Measurements from ENCODE around the gene SNAP25. TPM values are rescaled to one million over a fixed set of nuclear protein-coding genes. Genes with fewer than 3 reads are reported as not detected.

The SNAP25 gene
- total RNA-seq, 1 donor from 2014 or later: 1.6 TPM

DNA sequence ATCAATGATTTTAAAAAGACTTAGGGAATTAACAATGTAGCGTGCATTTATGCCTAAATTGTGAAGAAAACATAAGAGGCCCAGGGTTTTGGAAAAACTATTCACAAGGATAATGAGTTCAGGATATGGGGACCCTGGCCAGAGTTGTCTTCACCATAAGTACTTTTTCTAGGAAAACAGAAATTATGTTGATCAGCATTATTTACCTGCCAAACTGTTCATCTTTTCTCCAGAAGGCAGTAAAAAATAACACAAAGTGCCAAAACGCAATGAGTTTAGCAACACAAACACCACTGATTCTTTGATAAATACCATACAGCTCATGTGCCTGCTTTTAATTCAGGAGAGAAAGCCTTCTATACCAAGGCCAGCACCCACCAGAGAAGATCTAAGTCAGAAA, 43.1 kb downstream of the SNAP25 start:
- no peak overlapping the region for H3K27ac Mint-ChIP-seq (ENCODE audit: unreplicated experiment)
- no peak for DNase-seq (ENCODE audit: extremely low spot score, unreplicated experiment)
- peaks cover 3% of the 10 kb centered on the region for H3K27me3 Mint-ChIP-seq (ENCODE audit: unreplicated experiment)
- no peak overlapping the region for H3K4me3 Mint-ChIP-seq (ENCODE audit: unreplicated experiment)
- no peaks in the 10 kb centered on the region for H3K36me3 Mint-ChIP-seq (ENCODE audit: unreplicated experiment)
- H3K9me3 Mint-ChIP-seq (ENCODE audit: unreplicated experiment): no peaks in the 10 kb centered on the region
- no peaks in the 10 kb centered on the region for H3K4me1 Mint-ChIP-seq (ENCODE audit: unreplicated experiment)
- TF ChIP-seq, protein P1, sequence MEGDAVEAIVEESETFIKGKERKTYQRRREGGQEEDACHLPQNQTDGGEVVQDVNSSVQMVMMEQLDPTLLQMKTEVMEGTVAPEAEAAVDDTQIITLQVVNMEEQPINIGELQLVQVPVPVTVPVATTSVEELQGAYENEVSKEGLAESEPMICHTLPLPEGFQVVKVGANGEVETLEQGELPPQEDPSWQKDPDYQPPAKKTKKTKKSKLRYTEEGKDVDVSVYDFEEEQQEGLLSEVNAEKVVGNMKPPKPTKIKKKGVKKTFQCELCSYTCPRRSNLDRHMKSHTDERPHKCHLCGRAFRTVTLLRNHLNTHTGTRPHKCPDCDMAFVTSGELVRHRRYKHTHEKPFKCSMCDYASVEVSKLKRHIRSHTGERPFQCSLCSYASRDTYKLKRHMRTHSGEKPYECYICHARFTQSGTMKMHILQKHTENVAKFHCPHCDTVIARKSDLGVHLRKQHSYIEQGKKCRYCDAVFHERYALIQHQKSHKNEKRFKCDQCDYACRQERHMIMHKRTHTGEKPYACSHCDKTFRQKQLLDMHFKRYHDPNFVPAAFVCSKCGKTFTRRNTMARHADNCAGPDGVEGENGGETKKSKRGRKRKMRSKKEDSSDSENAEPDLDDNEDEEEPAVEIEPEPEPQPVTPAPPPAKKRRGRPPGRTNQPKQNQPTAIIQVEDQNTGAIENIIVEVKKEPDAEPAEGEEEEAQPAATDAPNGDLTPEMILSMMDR (IDR thresholded peaks at IDR 0.05): no peak

DNA sequence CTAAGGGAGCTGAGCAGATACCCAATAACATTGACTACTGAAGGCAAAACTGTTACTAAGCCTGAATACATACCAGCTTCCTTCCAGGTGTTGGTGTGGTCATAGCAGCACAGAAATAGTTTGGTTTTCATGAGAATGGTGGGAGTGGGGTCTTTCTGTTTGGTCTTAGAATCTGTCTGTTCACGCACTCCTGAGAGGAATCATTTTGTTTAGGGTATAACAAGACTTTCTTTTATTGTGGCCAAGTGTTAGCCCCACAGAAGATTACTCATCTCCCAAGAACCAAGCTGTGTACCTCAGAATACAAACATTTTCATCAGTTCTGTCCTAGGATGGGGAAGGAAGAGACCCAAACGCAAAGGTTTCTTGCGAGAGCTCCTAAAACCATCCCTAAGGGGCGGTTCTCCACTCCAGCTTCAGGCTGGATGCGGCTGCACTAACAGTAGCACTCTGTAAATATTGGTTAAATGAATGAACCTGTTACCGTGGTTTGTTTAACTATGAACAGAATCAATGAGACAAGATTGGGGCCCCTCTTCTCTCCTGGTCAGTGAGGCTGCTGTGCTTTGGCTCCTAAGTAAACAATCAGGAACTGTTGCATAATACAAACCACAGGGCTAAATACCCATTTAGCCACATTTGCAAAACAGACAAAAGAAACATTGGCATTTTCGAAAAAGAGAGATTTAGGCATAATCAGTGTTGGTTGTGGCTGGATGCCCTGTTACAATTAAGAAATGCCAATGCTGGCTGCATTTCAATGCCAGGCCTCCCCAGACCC, 44.9 kb downstream of the SNAP25 start:
- no peak overlapping the region for H3K27ac Mint-ChIP-seq (ENCODE audit: unreplicated experiment)
- H3K27me3 Mint-ChIP-seq (ENCODE audit: unreplicated experiment): peaks cover 2% of the 10 kb centered on the region
- no peaks in the 10 kb centered on the region for H3K9me3 Mint-ChIP-seq (ENCODE audit: unreplicated experiment)
- TF ChIP-seq, protein P1 (IDR thresholded peaks at IDR 0.05): no peak
- H3K4me3 Mint-ChIP-seq (ENCODE audit: unreplicated experiment): no peak overlapping the region
- H3K4me1 Mint-ChIP-seq (ENCODE audit: unreplicated experiment): no peaks in the 10 kb centered on the region
- no peaks in the 10 kb centered on the region for H3K36me3 Mint-ChIP-seq (ENCODE audit: unreplicated experiment)
- no peak for DNase-seq (ENCODE audit: extremely low spot score, unreplicated experiment)

DNA sequence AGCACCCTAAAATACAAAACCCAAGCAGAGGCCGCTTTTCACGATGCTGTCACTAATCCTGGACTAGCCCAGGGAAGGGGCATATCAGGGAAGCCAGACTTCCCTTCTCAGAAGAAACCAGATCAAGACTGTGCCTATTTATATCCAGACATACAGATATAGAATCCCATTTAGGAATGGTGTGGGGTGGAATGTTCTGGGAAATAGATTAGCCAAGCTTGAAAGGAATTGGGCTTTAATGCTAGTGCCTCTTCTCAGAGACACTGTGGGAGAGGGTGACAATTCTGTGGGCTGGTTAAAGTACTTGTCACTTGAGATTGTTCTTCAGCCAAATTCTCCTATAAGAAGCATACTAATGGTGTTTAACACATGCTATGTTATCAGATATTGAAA, 45.5 kb downstream of the SNAP25 start:
- TF ChIP-seq, protein P1 (IDR thresholded peaks at IDR 0.05): no peak
- Mint-ChIP-seq H3K27me3 (ENCODE audit: unreplicated experiment) (peaks cover 2% of the 10 kb centered on the region), H3K4me3 (ENCODE audit: unreplicated experiment) (no peak overlapping the region), H3K36me3 (ENCODE audit: unreplicated experiment) (no peaks in the 10 kb centered on the region), H3K4me1 (ENCODE audit: unreplicated experiment) (no peaks in the 10 kb centered on the region), H3K9me3 (ENCODE audit: unreplicated experiment) (no peaks in the 10 kb centered on the region), H3K27ac (ENCODE audit: unreplicated experiment) (no peak overlapping the region)
- DNase-seq (ENCODE audit: extremely low spot score, unreplicated experiment): no peak

DNA sequence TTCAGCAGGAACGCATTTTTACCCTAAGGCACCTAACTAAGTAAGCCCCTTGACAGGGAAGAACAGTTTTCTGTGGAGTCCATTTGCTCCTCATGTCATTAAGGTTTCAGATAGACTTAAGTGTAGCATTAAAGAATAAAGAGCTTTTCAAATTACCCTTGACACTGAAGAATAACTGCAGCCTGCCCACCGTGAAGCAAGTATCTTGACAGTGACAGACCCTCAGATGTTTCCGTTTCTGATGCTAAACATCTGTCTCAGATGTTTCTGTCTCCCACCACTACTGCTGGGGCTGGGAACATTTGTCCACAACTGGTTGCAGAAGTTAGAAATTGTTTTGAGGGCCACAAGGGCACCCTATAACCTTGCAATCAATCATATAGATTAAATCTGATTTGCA, 50.0 kb downstream of the SNAP25 start:
- TF ChIP-seq, protein P1 (IDR thresholded peaks at IDR 0.05): no peak
- no peak for DNase-seq (ENCODE audit: extremely low spot score, unreplicated experiment)
- Mint-ChIP-seq H3K4me3 (ENCODE audit: unreplicated experiment) (no peak overlapping the region), H3K36me3 (ENCODE audit: unreplicated experiment) (no peaks in the 10 kb centered on the region), H3K27ac (ENCODE audit: unreplicated experiment) (no peak overlapping the region), H3K27me3 (ENCODE audit: unreplicated experiment) (peaks cover 2% of the 10 kb centered on the region), H3K9me3 (ENCODE audit: unreplicated experiment) (no peaks in the 10 kb centered on the region), H3K4me1 (ENCODE audit: unreplicated experiment) (peaks cover 4% of the 10 kb centered on the region)

DNA sequence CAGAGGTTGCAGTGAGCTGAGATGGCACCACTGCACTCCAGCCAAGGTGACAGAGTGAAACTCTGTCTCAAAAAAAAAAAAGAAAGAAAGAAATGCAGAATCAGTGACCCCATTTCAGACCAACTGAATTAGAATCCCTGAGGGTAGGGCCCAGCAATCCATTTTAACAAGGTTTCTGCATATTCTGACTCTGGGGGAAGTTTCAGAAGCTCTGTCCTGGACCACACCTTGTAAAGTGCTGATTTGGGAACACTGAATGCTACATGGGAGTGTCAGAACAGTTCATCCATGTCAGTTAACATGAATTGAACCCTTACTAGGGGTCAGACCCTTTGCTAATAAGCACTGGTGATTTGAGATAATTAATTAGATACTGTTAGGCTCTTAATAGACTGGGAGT, 52.0 kb downstream of the SNAP25 start:
- DNase-seq (ENCODE audit: extremely low spot score, unreplicated experiment): no peak
- no peak overlapping the region for H3K4me3 Mint-ChIP-seq (ENCODE audit: unreplicated experiment)
- no peak overlapping the region for H3K27ac Mint-ChIP-seq (ENCODE audit: unreplicated experiment)
- H3K36me3 Mint-ChIP-seq (ENCODE audit: unreplicated experiment): no peaks in the 10 kb centered on the region
- H3K4me1 Mint-ChIP-seq (ENCODE audit: unreplicated experiment): peaks cover 4% of the 10 kb centered on the region
- peaks cover 2% of the 10 kb centered on the region for H3K27me3 Mint-ChIP-seq (ENCODE audit: unreplicated experiment)
- no peaks in the 10 kb centered on the region for H3K9me3 Mint-ChIP-seq (ENCODE audit: unreplicated experiment)
- TF ChIP-seq, protein P1 (IDR thresholded peaks at IDR 0.05): no peak

All from osteocyte (in vitro differentiated cells).